Ecto neural progenitor cell (in vitro differentiated cells): ENCODE results near the gene BMP2.
A peak's percentile ranks its signal among the peaks of the same experiment; 100 is the strongest.

Experiments used
- DNase-seq: peaks from one replicate; pipeline ENCODE4 v3.0.0-alpha.2; 2018; ENCODE audit warnings: low spot score

BMP2 gene

GRCh38 chr20:6767536-6768227 lies at the start of gene BMP2:
BMP2 (plus strand) TSS chr20:6767686; CDS start chr20:6770127, 2,441 bp downstream.
- peak; percentile 79 for DNase-seq

GRCh38 chr20:6718662-6719368 lies 48.7 kb upstream of the BMP2 start:
- DNase-seq: no peak

DNA sequence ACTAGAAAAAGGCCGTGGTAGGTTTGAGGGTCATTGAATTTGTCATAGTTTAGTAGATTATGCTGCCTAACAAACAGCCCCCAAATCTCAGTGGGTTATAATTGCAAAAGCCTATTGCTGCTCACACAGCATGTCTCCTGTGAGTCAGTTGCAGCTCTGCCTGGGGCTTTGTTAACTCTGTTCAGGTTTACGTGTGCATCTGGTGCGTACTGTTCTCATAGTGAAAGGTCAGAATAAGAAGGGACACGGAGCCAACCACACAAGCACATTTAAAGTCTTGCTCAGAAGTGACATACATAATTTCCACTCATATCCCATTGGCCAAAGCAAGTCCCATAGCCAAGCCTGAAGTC lies 48.1 kb upstream of the BMP2 start:
- no peak for DNase-seq

- no peak for DNase-seq
Measured at GRCh38 chr20:6726761-6727160, 40.7 kb upstream of the BMP2 start.

- DNase-seq: no peak
Measured at GRCh38 chr20:6730672-6731328, 36.7 kb upstream of the BMP2 start.

DNA sequence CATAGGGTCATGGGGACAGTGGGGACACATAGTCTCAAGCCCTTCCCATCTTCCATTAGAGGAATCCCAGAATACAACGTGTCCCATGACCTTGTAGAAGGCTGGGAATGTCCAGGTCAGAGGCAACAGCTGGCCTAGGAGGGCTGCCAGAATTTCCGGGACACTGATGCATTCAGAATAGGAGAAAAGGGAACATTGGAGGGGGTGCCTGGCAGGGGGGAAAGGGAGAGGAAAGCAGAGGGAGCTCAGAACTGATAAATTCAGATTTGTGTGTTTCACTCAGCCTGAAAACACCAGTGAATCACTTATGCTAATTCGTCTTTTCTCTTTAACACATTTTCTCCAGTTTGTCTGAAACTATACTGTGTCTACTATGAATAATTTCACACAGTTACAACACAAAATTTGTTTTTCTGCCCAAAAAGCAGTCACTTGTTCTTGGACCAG lies 35.5 kb upstream of the BMP2 start:
- no peak for DNase-seq

GRCh38 chr20:6732851-6733250 lies 34.6 kb upstream of the BMP2 start:
- DNase-seq: no peak

DNA sequence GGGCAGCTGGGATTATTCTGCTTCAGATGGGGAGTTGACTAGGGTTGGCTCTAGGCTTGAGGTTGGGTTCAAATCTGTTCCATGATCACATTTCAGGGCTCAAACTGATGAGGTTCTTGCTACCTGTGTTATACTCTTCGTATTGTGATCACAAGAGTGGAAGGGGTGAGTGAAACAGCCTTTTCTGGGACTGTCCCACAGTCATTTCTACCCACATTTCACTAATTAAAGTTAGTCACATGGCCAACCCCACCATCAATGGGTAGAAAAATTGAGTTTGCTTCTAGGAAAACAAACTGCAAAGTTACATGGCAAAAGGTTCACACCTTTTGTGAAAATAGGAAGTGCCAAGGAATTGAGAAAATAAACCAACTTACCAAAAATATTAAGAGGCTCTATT lies 33.5 kb upstream of the BMP2 start:
- DNase-seq: no peak

DNA sequence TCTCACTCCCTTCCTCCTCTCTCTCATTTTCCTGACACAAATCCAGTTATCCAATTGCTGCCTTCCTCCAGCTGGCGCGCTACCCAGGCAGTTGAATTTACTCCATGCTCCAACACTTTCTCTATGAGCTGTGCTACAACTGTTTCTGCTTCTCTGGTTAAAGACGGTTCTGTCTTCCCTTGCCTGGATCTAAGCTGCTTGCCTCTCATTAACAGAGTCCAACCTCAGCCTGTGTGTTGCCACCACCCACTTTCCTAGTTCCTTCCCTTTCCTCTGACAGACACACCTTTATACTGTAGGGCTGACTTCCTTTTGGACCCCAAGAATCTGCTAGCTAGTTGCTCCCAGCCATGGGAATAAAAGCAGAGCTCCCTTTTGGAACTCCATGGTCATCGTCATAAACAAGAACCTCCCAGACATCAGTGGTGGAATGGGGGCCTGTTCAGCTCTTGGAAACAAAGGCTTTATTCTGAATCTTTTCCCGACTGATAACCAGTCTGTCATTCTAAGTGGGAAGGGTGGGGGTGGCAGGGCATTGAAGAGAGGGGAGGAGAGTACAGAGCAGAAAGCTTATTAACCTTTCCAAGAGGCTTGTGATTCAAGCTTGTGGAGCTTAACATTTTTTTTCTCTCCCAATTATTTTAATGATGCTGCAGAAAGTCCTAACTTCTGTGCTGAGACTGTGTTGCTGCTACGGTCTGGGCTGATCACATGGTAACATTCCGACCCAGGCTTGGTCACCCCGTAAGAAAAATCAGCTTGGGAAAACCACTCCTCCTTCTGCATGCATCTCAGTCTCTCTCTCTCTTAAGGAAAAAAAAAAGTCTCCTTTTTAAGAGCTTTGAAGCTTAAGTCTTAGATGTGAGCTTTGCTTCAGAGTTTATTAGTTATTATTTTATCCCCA lies 31.3 kb upstream of the BMP2 start:
- no peak for DNase-seq

GRCh38 chr20:6739406-6739805 lies 28.1 kb upstream of the BMP2 start:
- DNase-seq: no peak

DNA sequence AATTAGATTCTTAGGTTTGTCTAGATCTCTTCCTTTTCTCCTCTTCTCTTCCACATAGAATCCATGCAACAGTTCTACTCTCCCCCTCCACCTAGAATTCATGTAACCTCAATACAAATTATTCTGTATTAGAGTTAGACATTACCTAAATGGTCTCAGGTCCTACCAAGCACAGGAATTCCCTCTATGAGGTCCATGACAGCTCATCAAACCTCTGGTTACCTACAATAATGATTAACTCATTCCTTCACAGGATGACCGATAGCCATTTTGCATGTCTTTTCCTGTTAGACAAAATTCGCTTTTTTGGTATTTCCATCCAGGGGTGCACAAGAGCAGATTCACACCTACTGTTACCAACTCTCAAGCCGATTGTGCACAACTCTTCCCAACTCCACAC lies 27.4 kb upstream of the BMP2 start:
- no peak for DNase-seq

DNA sequence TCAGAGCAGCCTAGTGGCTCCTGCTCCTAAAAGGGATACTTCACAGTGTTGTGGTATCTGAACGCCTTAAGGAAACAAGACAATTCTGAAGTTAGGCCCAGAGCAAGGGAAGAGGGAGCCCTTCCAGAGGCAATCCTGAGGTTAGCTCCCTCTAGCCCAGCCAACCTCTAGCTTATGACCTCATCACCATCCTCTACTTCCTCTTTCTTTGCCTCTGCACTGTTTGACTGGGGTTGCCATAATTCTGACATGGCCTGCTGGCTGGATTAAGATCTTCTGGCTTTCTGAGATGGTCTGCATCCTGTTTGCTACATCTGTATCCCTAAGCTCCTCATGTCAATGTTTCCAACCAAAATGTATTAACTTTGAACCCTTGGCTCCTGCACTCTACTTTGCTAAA lies 23.3 kb upstream of the BMP2 start:
- DNase-seq: no peak

- DNase-seq: no peak
Measured at GRCh38 chr20:6744805-6745204, 22.7 kb upstream of the BMP2 start.

- no peak for DNase-seq
Measured at GRCh38 chr20:6746901-6747609, 20.4 kb upstream of the BMP2 start.

GRCh38 chr20:6750438-6750837 lies 17.0 kb upstream of the BMP2 start:
- no peak for DNase-seq

DNA sequence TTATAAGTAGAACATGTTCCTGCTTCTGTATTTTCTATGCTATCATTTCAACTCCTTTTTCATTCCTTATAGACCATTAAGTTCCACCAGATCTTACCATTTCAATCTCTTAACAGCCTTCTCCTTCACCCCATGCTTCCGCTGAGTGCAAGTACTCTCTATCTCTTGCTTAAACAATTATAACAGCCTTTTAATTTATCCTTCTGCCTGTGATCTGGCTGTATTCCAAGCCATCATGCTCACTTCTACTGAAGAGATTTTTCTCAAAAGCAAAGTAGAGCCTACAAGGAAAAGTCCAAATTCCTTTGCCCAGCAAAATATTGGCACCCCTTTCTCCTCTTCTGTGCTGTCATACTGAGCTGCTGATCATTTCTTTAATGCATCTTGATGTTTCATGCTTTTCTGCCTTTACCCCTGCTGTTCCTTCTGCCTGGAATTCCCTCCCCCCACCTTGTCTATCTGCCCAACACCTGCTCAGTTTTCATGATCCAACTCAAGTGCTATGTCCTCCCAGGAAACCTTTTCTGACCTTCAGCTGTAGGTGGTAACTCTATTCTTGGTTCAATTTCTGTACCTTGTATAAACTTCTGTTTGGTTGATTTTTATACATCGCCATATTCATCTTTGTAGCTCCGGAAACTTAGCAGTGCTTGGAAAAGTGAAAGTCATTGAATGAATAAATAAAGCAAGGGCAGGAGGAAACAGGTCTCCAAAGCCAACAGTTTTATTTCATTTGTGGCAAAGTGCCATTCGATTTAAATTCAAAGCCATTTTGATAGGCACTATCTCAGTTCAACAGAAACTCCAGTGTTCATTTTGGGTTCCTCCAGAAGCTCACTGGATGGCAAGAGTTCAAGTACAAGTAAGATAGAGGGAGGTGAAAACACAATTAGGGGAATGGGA lies 10.5 kb upstream of the BMP2 start:
- no peak for DNase-seq

DNA sequence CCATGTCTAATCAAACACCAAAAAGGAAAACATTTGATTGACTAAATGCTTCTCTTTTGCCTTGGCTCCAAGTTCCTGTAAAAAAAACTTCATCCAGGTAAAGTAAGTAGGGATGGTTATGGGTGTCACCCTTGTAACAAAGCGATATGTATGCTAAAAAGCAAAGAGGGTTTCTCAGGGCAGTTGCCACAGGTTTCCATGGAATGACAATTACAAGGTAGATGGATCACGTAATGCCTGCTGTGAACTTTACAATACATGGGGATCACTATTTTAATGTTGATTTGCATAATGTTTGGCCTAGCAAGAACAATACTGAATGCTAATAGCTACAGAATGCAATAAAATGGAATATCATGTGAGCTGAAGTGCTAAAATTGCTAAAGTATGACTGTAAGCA lies 2.9 kb upstream of the BMP2 start:
- DNase-seq: no peak

DNA sequence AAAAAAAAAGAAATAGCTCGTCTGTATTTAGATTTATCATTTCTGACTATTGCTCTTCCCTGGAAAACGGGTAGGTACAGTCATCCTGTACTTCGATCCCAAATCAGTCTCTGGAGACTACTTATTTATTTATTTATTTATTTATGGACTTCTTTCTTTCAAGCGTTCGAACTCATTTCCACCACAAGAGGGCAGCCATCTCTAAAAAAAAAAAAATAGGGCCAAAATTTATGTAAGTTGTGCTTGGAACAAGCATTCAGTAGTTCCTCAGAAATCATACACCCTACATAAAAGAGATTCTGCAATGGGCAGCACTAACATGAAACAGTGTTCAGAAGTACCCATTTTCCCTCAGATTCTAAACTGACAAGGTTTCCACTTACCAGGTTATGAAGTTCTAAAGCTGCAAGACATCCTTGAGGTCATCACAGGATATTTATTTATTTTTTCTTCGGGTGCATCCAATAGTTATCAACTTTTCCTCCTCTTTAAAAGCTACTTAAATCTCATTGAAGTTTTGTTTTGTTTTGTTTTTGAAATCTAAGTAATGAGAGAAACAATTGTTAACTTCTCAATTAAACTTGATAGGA lies 1.9 kb upstream of the BMP2 start:
- DNase-seq: no peak

GRCh38 chr20:6766433-6766832 lies 1.1 kb upstream of the BMP2 start:
- DNase-seq: no peak

DNA sequence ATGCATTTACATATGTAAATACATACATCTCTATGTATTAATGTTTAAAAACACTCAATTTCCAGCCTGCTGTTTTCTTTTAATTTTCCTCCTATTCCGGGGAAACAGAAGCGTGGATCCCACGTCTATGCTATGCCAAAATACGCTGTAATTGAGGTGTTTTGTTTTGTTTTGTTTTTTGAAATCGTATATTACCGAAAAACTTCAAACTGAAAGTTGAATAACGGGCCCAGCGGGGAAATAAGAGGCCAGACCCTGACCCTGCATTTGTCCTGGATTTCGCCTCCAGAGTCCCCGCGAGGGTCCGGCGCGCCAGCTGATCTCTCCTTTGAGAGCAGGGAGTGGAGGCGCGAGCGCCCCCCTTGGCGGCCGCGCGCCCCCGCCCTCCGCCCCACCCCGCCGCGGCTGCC lies 355 bp upstream of the BMP2 start:
- no peak for DNase-seq
